DOHH2 (cell line): ENCODE measurements around the gene POLG.
A peak's percentile ranks its signal among the peaks of the same experiment; 100 is the strongest.

ENCODE experiments used
- H3F3A ChIP-seq: fragments of 200-600 bp; sonication (generic), shearing (Covaris generic); 2 replicates; pipeline ENCODE4 v1.6.0; 2016; ENCODE audit warnings: antibody characterized with exemption, mild to moderate bottlenecking; ENCODE audit not compliant: control insufficient read depth, insufficient read depth
- H3K27ac ChIP-seq: fragments of 200-600 bp; sonication (generic); 2 replicates; pipeline ENCODE4 v1.5.1; 2014; ENCODE audit warnings: low read depth, mild to moderate bottlenecking, low read length, moderate library complexity
- H3K27me3 ChIP-seq: fragments of 200-600 bp; sonication (generic); 2 replicates; pipeline ENCODE4 v1.6.1; 2014; ENCODE audit warnings: mild to moderate bottlenecking, low read length, mixed read lengths; ENCODE audit not compliant: control insufficient read depth
- H3K36me3 ChIP-seq: fragments of 200-600 bp; sonication (generic); 2 replicates; pipeline ENCODE4 v1.6.1; 2014; ENCODE audit warnings: mild to moderate bottlenecking, low read length, moderate library complexity, mixed read lengths; ENCODE audit not compliant: control insufficient read depth
- H3K4me1 ChIP-seq: fragments of 200-600 bp; sonication (generic); 2 replicates; pipeline ENCODE4 v1.6.1; 2014; ENCODE audit warnings: mild to moderate bottlenecking, low read length, mixed read lengths; ENCODE audit not compliant: control insufficient read depth
- H3K4me2 ChIP-seq: fragments of 200-600 bp; sonication (generic); 2 replicates; pipeline ENCODE4 v1.6.0; 2014; ENCODE audit warnings: mild to moderate bottlenecking, low read length, moderate library complexity
- H3K4me3 ChIP-seq: fragments of 200-600 bp; sonication (generic); 2 replicates; pipeline ENCODE4 v1.5.1; 2014; ENCODE audit warnings: mild to moderate bottlenecking, low read length, mixed read lengths
- H3K79me2 ChIP-seq: fragments of 200-600 bp; sonication (generic); 2 replicates; pipeline ENCODE4 v1.6.1; 2014; ENCODE audit warnings: mild to moderate bottlenecking, low read length, mixed read lengths; ENCODE audit not compliant: control insufficient read depth
- H3K9me2 ChIP-seq: fragments of 200-600 bp; sonication (generic); replicated peaks from 2 replicates; pipeline ENCODE4 v1.6.1; 2014; ENCODE audit warnings: mild to moderate bottlenecking, low read length, mixed read lengths; ENCODE audit not compliant: control insufficient read depth
- H3K9me3 ChIP-seq: fragments of 200-600 bp; sonication (generic); 2 replicates; pipeline ENCODE4 v1.6.1; 2014; ENCODE audit warnings: antibody characterized with exemption, low read length, mixed read lengths; ENCODE audit not compliant: control insufficient read depth, insufficient read depth
- H4K20me1 ChIP-seq: fragments of 200-600 bp; sonication (generic); 2 replicates; pipeline ENCODE4 v1.6.0; 2014; ENCODE audit warnings: low read depth, mild to moderate bottlenecking, antibody characterized with exemption, low read length, moderate library complexity; ENCODE audit not compliant: control insufficient read depth, insufficient read depth
- EZH2phosphoT487 ChIP-seq: fragments of 200-600 bp; sonication (generic); IDR thresholded peaks from 2 replicates; pipeline ENCODE4 v1.6.1; 2017; ENCODE audit warnings: borderline replicate concordance, mild to moderate bottlenecking, antibody characterized with exemption, low read length, moderate library complexity, mixed read lengths
- TF ChIP-seq, protein P1 (sequence below): fragments of 200-600 bp; sonication (generic); IDR thresholded peaks from one replicate; pipeline ENCODE4 v1.5.1; 2014; ENCODE audit warnings: antibody characterized with exemption, mild to moderate bottlenecking, low read depth, low read length; ENCODE audit not compliant: poor library complexity, severe bottlenecking

The POLG gene

GRCh38 chr15:89335298-89336041 lies 846 bp upstream of the POLG start:
- TF ChIP-seq, protein P1, sequence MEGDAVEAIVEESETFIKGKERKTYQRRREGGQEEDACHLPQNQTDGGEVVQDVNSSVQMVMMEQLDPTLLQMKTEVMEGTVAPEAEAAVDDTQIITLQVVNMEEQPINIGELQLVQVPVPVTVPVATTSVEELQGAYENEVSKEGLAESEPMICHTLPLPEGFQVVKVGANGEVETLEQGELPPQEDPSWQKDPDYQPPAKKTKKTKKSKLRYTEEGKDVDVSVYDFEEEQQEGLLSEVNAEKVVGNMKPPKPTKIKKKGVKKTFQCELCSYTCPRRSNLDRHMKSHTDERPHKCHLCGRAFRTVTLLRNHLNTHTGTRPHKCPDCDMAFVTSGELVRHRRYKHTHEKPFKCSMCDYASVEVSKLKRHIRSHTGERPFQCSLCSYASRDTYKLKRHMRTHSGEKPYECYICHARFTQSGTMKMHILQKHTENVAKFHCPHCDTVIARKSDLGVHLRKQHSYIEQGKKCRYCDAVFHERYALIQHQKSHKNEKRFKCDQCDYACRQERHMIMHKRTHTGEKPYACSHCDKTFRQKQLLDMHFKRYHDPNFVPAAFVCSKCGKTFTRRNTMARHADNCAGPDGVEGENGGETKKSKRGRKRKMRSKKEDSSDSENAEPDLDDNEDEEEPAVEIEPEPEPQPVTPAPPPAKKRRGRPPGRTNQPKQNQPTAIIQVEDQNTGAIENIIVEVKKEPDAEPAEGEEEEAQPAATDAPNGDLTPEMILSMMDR = no peak
- TF ChIP-seq EZH2phosphoT487 = no peak
- Histone ChIP-seq H3K9me3 (no peaks in the 10 kb centered on the region), H4K20me1 (peaks cover 24% of the 10 kb centered on the region), H3K79me2 (peaks cover 42% of the 10 kb centered on the region), H3K4me1 (peaks cover 46% of the 10 kb centered on the region), H3K9me2 (no peaks in the 10 kb centered on the region), H3K36me3 (peaks cover 37% of the 10 kb centered on the region), H3K4me3 (peak overlapping the region; percentile 75), H3K27me3 (no peaks in the 10 kb centered on the region), H3K27ac (peak overlapping the region; percentile 71), H3K4me2 (peak overlapping the region; percentile 79), H3F3A (peaks cover 10% of the 10 kb centered on the region)

DNA sequence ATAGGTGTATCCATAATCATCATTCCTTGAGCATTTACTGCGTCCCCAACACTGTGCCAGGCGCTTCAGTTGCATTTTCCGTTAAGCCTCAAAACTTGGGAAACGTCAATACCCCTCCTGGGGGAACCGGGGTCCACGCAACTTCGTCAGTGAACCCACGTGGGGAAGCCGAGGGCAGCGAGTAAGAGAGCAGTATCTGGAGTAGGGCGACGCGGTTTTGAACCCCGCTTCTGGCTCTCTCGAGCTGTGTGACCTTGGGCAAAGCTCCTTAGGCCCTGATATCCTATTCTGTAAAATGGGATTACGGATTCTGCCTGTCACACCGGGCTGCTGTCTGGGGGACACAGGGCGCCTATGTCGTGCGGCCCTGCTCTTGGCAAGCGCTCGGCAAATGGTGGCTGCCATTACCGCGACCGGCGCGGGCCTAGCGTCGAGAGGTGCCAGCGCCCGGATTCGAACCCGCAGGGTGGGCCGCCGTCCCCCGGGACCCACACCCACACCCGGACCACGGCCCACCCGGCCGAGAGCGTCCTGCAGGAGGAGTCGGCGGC lies 590 bp downstream of the POLG start:
- H3K4me1 ChIP-seq = peaks cover 46% of the 10 kb centered on the region
- peaks cover 35% of the 10 kb centered on the region for H4K20me1 ChIP-seq
- H3K4me3 ChIP-seq = peak overlapping the region; percentile 95
- H3K9me3 ChIP-seq = no peaks in the 10 kb centered on the region
- H3K9me2 ChIP-seq = no peaks in the 10 kb centered on the region
- TF ChIP-seq, protein P1 = no peak
- no peak for TF ChIP-seq EZH2phosphoT487
- peaks cover 52% of the 10 kb centered on the region for H3K36me3 ChIP-seq
- peaks cover 56% of the 10 kb centered on the region for H3K79me2 ChIP-seq
- no peaks in the 10 kb centered on the region for H3K27me3 ChIP-seq
- peak overlapping the region; percentile 59 for H3K4me2 ChIP-seq
- H3F3A ChIP-seq = peaks cover 10% of the 10 kb centered on the region
- H3K27ac ChIP-seq = peak overlapping the region; percentile 64

GRCh38 chr15:89333011-89333860 lies 1.4 kb downstream of the POLG start:
- H3K4me1 ChIP-seq = peaks cover 46% of the 10 kb centered on the region
- H3F3A ChIP-seq = peaks cover 10% of the 10 kb centered on the region
- H3K4me2 ChIP-seq = peak overlapping the region; percentile 59
- peaks cover 39% of the 10 kb centered on the region for H4K20me1 ChIP-seq
- H3K27ac ChIP-seq = no peak overlapping the region
- H3K4me3 ChIP-seq = peak overlapping the region; percentile 95
- no peak for TF ChIP-seq EZH2phosphoT487
- TF ChIP-seq, protein P1 = no peak
- no peaks in the 10 kb centered on the region for H3K9me3 ChIP-seq
- H3K9me2 ChIP-seq = no peaks in the 10 kb centered on the region
- H3K36me3 ChIP-seq = peaks cover 60% of the 10 kb centered on the region
- H3K79me2 ChIP-seq = peaks cover 64% of the 10 kb centered on the region
- no peaks in the 10 kb centered on the region for H3K27me3 ChIP-seq
